Stimulated activated CD4-positive, alpha-beta T cell treated with anti-CD3 and anti-CD28 coated beads, TNF-alpha, amount 100 ng/mL, for 4 hours (primary cell): Measurements from ENCODE around the gene ZNF750.

Experiments used
- DNase-seq, 3 experiments: peaks; one replicate each; pipeline ENCODE4 v3.0.0-alpha.2; 2020; ENCODE audit warnings: low read depth in 3 of 3

The ZNF750 gene

DNA sequence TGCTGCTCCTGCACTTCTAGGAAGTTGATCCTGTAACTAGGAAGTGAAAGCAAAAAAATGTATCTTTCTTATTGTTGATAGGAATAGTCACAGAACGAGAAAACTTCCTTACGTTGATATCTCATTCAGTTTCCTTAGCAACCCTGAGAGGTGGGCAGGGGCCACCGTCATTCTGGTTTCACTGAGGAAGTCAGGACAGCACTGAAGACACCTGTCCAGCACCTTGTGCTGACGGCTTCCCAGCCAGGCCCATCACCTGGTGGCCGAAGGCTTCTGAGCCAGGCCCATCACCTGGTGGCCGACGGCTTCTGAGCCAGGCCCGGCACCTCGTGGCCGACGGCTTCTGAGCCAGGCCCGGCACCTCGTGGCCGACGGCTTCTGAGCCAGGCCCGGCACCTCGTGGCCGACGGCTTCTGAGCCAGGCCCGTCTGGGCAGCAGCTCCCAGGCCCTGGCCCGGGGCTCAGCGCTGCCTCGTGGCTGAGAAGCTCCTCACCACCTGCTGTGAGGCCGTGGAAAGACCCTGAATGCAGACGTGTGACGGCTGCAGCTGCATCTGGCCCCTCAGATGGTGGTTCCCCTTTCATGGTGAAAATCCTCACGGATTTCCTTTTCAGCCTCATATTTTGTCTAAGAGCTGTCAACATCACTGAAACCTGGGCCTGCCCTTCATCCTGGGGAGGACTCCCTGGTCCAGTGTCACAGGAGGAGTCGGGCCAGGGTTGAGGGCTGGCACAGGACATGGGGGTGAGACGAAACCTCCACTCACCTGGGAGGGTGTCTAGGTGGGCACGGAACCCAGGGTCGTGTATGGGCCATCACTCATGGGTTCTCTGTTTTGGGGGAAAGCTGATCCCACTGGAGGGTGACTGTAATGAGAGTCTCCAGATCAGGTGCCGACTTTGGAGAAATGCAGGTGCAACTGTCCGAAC, 33.0 kb upstream of the ZNF750 start:
- DNase-seq = no peak

- no peak for DNase-seq
These were observed 32.1 kb upstream of the ZNF750 start for GRCh38 chr17:82871776-82872561.

DNA sequence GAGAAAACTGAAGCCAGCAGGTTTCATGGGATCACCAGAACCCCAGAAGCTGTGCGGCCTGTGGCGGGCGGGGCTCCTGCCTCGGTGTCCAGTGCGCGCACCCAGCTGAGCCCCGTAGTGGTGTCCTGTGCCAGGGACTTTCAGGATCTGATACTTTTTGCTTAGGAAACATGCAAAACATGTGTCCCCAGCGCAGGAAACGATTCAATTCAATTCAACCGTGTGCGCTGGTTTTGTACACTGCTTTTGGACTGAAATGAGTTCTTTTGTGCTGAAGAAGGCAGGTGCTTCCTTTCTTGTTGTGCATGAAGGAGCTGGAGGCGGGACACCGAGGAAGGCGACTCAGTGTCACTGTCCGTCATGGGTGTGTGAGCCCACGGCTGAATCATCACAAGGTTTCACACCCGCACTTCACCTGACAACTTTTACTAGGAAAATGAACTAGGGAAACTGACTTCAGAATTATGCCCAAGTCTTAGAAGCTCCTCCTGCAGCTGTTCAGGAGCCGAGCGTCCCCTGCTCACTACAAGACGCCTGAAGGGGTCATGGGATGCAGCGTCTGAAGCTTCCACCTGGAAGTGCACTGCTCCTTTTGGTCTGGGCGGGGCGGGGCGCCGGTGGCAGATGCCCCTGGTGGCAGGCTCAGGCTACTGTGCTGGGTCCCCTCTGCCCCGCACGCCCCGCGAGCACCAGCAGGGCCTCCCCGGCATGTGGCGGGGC, 31.4 kb upstream of the ZNF750 start:
- DNase-seq = no peak

DNA sequence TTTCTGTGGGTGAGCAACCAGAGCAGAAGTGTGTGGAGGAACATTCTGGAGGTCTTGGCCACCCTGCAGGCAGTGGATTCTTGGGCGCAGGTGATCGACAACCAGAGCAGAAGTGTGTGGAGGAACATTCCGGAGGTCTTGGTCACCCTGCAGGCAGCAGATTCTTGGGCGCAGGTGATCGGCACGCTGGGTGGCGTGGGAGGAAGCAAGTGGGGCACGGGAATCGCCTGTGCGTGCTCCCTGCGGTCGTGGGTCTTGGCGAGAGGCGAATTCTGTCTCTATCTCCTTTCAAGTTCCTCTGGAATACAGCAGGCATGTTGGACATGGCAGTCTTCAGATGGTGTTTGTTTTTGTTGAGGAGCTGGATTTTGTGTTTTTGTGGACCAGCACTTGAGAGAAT, 30.7 kb upstream of the ZNF750 start:
- DNase-seq = no peak

DNA sequence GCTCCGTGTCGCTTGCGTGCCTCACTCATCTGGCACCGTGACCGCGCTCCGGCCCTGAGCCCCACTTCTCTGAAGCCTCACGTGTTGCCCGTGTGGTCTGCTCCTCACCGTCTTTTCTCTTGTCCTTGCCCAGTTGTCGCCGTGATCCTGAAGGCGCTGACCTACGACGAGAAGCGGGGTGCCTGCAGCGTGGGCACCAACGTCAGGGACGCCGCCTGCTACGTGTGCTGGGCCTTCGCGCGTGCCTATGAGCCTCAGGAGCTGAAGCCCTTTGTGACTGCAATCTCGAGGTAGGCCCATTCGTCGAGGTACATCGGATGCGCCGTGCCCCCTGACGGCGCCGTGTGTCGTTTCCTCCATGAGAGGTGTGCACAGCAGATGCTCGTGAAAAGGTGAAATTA, 30.3 kb upstream of the ZNF750 start:
- DNase-seq = no peak

- DNase-seq = no peak
These were observed 29.7 kb upstream of the ZNF750 start for GRCh38 chr17:82869536-82869935.

GRCh38 chr17:82868715-82869131, 28.9 kb upstream of the ZNF750 start:
- DNase-seq = no peak

- no peak for DNase-seq
These were observed 28.0 kb upstream of the ZNF750 start for GRCh38 chr17:82867763-82868325.

DNA sequence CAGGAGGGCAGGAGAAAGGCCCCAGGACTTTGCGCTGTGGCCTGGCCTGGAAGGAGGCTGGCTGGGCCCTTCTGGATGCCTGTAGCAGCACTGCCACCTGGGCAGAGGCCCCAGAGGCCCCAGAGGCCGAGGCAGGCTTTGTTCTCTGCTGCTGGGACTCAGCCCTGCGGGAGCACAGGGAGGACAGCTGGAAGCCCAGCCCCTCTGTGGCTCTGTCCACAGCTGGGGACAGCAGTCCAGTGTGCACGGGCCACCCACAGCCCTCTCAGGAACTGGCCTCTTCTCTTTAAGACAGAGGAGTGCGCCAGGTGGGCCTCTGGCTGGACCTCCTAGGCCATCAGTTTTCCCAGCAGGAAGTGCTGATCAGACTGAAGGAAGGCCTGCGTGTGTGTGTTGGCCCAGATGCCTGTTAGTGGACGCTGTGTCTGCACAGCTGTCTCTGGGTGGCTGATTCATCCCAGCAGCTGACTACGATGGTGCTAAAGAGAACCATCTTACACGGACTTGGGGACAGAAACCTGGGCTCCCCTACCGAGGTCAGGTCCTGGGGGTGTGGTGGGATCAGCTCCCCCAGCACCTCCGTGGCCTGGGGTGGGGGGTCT, 26.9 kb upstream of the ZNF750 start:
- DNase-seq = no peak

- DNase-seq = no peak
These were observed 26.1 kb upstream of the ZNF750 start for GRCh38 chr17:82865774-82866395.

GRCh38 chr17:82865274-82865673, 25.5 kb upstream of the ZNF750 start:
- no peak for DNase-seq

DNA sequence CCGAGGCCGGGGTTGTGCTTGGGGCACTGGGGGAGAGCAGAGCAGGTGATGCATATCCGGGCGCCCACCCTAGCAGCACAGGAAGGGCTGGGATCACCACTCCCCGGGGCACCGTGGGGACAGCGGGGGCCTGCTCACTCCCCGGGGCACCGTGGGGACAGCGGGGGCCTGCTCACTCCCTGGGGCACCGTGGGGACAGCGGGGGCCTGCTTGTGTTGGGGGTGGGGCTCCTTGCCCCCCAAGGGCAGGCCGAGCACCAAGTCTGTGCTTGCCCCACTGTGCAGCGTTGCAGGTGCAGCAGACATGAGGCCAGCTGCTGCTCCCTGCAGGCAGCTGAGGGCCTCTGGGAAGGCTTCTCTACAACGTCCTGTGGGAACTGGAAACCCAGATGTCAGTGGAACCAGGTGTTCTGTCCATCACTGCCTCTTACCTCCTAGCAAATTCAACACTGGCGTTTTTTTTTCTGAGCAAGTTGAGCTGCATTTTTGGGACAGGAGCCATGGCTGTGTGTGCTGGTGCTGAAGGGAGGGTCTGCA, 25.0 kb upstream of the ZNF750 start:
- no peak for DNase-seq

GRCh38 chr17:82863941-82864712, 24.3 kb upstream of the ZNF750 start:
- DNase-seq = peak; percentile 57 to 80 (median 68)

DNA sequence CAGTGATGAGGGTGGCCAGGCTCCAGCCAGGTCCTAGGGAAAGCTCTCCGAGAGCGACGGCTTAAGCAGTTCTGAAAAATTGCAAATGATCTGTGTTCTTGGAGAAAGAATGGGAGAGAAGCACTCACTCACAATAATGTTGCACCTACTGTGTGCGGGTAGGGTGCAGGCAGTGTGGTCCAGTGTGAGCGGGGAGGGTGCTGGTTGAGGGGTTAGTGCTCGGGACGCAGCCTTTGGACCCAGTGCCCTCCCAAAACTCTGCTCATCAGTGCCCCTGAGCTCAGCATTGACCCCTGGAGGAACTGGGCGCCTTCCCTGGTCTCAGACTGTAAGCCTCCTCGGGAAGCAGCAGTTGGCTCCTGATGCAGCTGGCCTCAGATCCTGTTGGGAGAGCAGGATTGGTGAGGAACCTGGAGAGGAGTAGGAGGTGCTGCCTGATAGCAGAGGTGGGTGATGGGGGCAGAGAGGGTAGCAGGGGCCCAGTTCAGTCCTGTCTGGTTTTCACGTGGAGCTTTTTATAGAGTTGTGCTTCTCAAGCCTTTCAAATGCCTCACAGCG, 23.6 kb upstream of the ZNF750 start:
- no peak for DNase-seq

DNA sequence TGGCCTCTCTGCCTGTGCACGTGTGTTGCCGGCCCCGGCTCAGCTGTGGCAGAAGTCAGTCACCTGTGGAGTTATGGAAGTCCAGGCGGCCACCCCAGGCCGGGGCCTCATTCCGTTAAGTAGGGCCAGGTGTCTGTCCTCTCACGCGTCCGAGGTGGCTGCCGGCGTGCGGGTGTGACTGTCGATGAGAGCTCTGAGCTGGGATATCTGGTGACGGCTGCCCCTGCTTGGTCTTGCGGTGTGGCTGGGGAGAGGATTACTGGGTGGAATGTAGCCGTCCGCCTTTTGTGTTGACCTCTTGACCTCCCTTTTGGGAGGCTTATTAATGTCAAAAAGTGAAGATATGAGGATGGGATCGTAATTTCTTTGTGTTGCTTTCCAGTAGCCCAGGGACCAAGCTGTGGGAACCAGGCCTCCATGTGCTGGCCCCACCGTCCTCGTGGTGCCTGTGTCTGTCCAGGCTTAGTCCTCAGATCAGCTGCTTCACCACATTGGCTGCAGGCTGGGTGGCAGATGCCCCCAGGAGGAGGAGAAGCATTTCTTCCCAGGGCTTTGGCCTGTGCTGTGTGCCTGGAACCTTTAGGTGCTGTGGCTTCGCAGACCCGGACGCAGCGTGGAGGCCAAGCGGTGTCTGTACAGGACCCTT, 23.0 kb upstream of the ZNF750 start:
- no peak for DNase-seq

DNA sequence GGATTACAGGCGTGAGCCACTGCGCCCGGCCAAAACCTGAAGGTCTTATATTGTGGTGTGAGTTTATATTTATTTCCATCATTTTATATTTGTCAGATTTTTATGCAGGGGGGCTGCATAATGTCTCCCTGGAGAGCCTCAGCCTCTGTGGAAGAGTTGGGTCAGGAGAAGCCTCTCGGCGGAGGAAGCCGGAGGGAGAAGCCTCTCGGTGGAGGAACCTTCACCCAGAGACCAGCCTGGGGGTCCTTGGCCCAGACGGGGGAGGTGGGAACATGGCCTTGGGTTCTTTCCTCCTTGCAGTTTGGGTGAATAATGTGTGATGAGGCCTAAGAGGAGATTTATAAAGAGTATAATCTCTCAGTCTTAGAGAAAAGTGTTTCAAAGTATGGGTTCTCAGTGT, 22.4 kb upstream of the ZNF750 start:
- no peak for DNase-seq

DNA sequence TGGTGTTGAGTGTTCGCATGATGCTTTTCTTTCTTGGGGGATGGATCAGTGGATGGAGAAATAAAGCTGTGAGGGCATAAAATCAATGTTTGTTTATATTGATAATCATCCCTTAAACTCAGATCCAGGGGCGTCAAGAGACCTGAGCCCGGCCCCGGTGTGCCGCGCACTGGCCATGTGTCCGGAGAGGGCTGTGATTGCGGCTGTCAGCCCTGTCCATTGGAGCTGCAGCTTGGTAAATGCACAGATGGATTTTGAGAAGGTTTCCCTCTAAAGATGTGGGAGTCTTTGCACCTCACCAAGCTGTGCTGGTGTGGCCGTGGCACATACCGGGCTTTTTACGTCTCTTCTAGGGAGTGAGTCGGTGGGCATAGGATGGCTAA, 21.6 kb upstream of the ZNF750 start:
- no peak for DNase-seq

DNA sequence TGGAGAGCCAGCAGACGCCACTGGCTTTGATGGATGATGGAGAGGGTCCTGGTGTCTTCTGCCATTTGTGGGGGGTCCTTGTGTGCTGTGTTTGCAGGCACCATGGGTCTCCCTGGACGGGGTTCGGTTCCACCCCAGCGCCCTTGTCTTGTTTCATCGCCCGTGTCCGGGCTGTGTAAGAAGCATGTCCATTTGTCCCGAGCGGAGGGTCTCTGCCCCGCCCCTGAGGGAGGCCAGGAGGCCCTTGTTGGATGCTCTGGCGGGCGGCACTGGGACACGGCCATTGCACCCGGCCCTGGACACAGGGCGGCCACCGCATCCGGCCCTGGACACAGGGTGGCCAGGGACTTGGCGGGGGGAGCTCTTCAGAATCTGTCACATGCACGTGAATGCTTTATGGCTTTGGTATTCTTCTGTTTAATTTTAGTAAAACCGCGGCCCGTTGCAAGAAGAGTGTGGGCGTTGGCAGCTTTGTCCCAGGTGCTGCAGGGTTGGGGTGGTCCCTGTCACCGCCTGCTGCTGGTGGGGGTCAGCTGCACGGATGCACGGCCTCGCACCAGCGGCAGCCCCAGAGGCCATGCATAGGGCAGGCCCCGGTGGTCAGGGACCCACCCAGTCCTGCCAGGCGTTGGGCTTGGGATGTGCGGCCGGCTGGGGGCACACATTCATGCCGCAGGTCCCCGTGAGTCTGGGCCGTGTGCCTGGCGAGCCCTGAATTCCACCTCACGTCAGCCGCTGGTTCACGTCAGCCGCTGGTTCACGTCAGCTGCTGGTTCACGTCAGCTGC, 21.0 kb upstream of the ZNF750 start:
- no peak for DNase-seq
